ENCODE results near the gene PLP1.
A peak's percentile ranks its signal among the peaks of the same experiment; 100 is the strongest.

PLP1 gene

DNA sequence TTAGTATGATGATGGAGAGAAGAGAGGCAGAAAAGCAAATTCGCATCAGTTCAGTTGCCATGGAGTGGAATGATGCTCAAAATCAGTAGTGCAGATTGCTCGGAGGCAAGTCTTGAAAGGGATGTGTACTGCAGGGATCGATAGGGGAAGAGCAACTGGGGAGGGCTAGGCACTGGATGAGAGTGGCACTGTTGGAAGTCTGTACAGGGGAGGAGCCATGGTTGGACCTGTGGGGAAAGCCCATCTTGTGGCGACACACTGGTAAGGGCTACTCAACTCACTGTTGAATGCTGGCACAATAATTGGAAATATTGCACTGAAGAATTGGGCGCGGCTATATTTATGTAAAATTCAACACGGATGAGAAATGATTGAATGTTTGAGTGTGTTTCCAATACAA is 54.2 kb downstream of the PLP1 start:
- DNase-seq (ENCODE audit: low spot score) = no peak

DNA sequence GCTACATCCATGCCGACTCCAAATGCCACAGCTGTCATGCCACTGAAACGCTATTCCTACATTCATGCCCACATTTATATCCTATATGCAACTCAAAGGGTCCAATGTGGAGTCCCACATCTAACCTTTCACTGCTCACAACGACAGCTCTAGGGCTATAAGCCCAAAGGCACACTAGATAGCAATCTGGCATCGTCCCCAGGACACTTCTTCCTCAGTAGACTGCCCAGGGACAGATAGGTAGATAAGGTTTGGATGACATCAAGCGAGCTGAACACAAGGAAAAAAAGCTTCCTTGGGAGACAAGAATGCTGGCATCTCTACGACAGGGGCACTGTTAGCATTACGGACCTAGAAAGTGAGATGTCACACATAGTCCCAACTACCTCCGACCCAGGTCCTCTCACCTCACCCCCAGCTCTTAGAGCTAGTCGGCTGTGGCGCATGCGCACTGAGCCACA is 54.7 kb downstream of the PLP1 start:
- DNase-seq (ENCODE audit: low spot score) = no peak

DNA sequence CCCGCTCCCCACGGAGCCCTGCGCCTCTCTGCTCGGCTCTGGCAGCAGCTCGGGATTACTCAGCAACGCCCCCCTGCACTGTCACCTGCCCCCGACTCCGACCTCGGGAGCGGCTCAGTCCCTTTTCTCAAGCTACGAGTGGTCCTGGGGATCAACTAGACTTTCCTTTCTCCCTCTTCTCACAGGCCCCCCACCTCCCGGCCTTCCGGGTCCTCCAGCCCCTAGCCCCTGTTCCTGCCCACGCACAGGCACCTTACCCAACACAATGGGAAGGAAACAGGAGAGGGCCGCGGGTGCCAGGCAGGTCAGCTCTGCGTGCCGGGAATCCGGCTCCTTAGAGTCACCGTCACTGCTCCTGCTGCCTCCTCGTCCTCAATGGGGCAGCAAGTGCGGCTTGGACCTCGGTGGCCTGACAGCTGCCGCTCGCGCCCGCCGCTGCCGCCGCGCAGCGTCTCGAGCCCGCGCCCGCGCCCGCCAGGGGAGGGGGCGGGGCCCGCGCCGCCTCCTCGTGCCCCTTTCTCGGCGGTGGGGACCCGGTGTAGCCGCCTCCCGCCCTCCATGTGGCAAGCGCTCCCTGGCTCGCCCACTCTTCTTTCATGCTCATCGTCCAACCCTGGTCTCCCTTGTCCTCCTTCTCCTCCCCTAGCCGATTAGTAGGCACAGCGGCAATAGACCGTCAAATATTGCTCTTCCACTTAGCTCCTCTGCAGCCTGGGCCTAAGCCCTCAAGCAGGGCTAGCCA is 55.3 kb downstream of the PLP1 start, which contains the start of gene RAB9B:
TSS of gene RAB9B (minus strand) at position 455 of the 742 bp plus-strand sequence. CDS start 6,473 bp downstream, outside the sequence.
- peak; percentile 61 for DNase-seq (ENCODE audit: low spot score)

DNA sequence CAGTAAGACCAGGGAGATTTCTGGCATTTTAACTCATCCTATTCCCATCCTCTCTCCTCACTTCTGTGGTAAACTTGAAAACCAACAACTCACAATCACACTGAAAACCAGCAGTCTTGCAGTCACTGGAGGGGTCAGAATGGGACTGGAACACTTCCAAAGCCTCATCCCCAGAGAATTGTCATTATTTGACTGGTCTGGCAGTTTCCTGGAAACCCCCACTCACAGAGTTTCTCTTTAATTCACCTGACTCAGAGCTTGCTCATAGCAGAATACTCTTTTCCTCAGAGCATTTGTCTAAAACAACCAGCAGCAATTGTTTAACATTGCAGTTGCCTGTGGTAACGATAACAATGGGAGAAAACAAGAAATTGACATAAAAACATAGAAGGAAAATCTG is 62.8 kb downstream of the PLP1 start:
- DNase-seq (ENCODE audit: low spot score) = no peak
